Hepatocyte (in vitro differentiated cells): ENCODE results near the gene CCL16.
"Not testable (repeated sequence)": the region's sequence is repeated elsewhere in the genome, so short reads cannot be mapped to it uniquely, and the experiment has no call there.

Source experiments
- CTCF ChIP-seq: fragments of 200-600 bp; sonication (generic); IDR thresholded peaks from 2 replicates; pipeline ENCODE4 v1.5.1; 2016; ENCODE audit warnings: antibody characterized with exemption, mild to moderate bottlenecking; ENCODE audit not compliant: poor library complexity
- EZH2 ChIP-seq: fragments of 200-600 bp; sonication (generic); IDR thresholded peaks from 2 replicates; pipeline ENCODE4 v1.6.1; 2016; ENCODE audit warnings: antibody characterized with exemption, mild to moderate bottlenecking, borderline replicate concordance
- EZH2phosphoT487 ChIP-seq: fragments of 200-600 bp; sonication (generic); IDR thresholded peaks from one replicate; pipeline ENCODE4 v1.6.1; 2018; ENCODE audit warnings: antibody characterized with exemption, mild to moderate bottlenecking, low read depth, moderate library complexity; ENCODE audit not compliant: unreplicated experiment, severe bottlenecking

GRCh38 chr17:35995346-35995745, 14.0 kb upstream of the CCL16 start:
- TF ChIP-seq CTCF, EZH2, EZH2phosphoT487: not testable (repeated sequence)
